Transverse colon (tissue), 4 donors: ENCODE results near the gene TOB2. TPM values are rescaled to one million over a fixed set of nuclear protein-coding genes. Genes with fewer than 3 reads are reported as not detected.
A peak's percentile ranks its signal among the peaks of the same experiment; 100 is the strongest.

ENCODE experiments used
- DNase-seq: peaks from one replicate; pipeline ENCODE4 v3.0.0-alpha.2; 2019
- H3K27ac ChIP-seq, 4 donors: fragments of 200-600 bp; sonication (generic); 2 replicates each; pipeline ENCODE4 v1.5.1; 2016 to 2018; ENCODE audit warnings: inconsistent platforms in 4 of 4
- H3K27me3 ChIP-seq: fragments of 200-600 bp; sonication (generic); 2 replicates; pipeline ENCODE4 v1.5.1; 2017; ENCODE audit warnings: inconsistent platforms
- H3K36me3 ChIP-seq, 4 donors: fragments of 200-600 bp; sonication (generic); 2 replicates each; pipeline ENCODE4 v1.5.1; 2017 to 2019; ENCODE audit warnings: inconsistent platforms in 4 of 4
- H3K4me1 ChIP-seq, 4 donors: fragments of 200-600 bp; sonication (generic); 2 replicates each; pipeline ENCODE4 v1.5.1; 2017 to 2020; ENCODE audit warnings: inconsistent platforms in 4 of 4
- H3K4me3 ChIP-seq, 4 donors: fragments of 200-600 bp; sonication (generic); 1 replicate in 1 of 4; 2 replicates in 3 of 4; pipeline versions ENCODE4 v1.5.1 to v1.6.1; 2017 to 2019; ENCODE audit warnings: inconsistent platforms in 4 of 4
- H3K9me3 ChIP-seq, 2 donors: fragments of 200-600 bp; sonication (generic); 2 replicates each; pipeline ENCODE4 v1.5.1; 2017 to 2019; ENCODE audit warnings: inconsistent platforms in 2 of 2
- EP300 ChIP-seq: sonication (generic); formaldehyde crosslinking; IDR thresholded peaks from one replicate; pipeline ENCODE4 v1.6.1; 2017; ENCODE audit warnings: antibody characterized with exemption, low read depth
- POLR2A ChIP-seq: fragments of 450-650 bp; IDR thresholded peaks from one replicate; pipeline ENCODE4 v1.6.1; 2016; ENCODE audit warnings: antibody characterized with exemption, mild to moderate bottlenecking, moderate library complexity
- POLR2AphosphoS5 ChIP-seq, 3 donors: sonication (generic); formaldehyde crosslinking; IDR thresholded peaks; one replicate each; pipeline ENCODE4 v1.6.1; 2016; ENCODE audit warnings: antibody characterized with exemption in 3 of 3
- WGBS, 2 donors: methylation state at CpG; one replicate each; pipeline ENCODE4 v1.1.5; 2018; ENCODE audit warnings: low coverage in 1 of 2; 5-methylcytosine and 5-hydroxymethylcytosine counted together
- in situ Hi-C, 4 donors: fragments of 200-750 bp; cut with MboI; loops; one replicate each; pipeline versions ENCODE4 v1.15.0 to v1.15.1; 2017; ENCODE audit warnings: low sequenced_read_pairs in 3 of 4, low pct_ligation_motif_present in 1 of 4, low pct_unique_long_range_greater_than_20kb in 1 of 4
- intact Hi-C: fragments of 100-400 bp; cut with DNase I; formaldehyde crosslinking; loops from one replicate; pipeline ENCODE4 v1.15.1; 2023; ENCODE audit warnings: low total_unique reads
- total RNA-seq, 4 donors: library from RNA; depleted of rRNA; stranded (reverse); fragments of >200 nt; gene quantifications; one replicate each; pipeline ENCODE4 v1.1.0, GENCODE V29; 2016
- TF ChIP-seq, protein P1 (sequence below), 5 experiments: fragments of 200-600 bp in 3 of 5; fragments of 450-650 bp in 2 of 5; sonication (generic) in 3 of 5; IDR thresholded peaks; 1 replicate in 2 of 5; 2 replicates in 3 of 5; pipeline ENCODE4 v1.5.1; 2016 to 2017; ENCODE audit warnings: antibody characterized with exemption in 5 of 5, inconsistent platforms in 3 of 5, mild to moderate bottlenecking in 2 of 5, moderate library complexity in 1 of 5

TOB2 gene
- total RNA-seq, 4 donors from 2014 or later = 22.7 to 64.0 (median 49.7) TPM

DNA sequence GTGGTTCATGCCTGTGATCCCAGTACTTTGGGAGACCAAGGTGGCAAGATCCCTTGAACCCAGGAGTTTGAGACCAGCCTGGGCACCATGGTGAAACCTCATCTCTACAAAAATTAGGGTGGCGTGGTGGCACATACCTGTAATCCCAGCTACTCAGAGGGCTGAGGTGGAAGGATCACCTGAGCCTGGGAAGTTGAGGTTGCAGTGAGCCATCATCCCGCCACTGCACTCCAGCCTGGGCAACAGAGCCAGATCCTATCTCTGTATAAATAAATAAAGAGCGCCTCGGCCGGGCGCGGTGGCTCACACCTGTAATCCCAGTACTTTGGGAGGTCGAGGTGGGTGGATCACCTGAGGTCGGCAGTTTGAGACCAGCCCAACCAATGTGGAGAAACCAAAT, 27.9 kb downstream of the TOB2 start:
- no peaks in the 10 kb centered on the region for H3K9me3 ChIP-seq
- H3K4me3 ChIP-seq = no peak overlapping the region
- DNase-seq = no peak
- in situ Hi-C loops (no loop called here), intact Hi-C loops (no loop called here)
- TF ChIP-seq EP300 (no peak), POLR2AphosphoS5 (IDR thresholded peaks at IDR 0.05) (no peak), POLR2A (no peak)
- TF ChIP-seq, protein P1, sequence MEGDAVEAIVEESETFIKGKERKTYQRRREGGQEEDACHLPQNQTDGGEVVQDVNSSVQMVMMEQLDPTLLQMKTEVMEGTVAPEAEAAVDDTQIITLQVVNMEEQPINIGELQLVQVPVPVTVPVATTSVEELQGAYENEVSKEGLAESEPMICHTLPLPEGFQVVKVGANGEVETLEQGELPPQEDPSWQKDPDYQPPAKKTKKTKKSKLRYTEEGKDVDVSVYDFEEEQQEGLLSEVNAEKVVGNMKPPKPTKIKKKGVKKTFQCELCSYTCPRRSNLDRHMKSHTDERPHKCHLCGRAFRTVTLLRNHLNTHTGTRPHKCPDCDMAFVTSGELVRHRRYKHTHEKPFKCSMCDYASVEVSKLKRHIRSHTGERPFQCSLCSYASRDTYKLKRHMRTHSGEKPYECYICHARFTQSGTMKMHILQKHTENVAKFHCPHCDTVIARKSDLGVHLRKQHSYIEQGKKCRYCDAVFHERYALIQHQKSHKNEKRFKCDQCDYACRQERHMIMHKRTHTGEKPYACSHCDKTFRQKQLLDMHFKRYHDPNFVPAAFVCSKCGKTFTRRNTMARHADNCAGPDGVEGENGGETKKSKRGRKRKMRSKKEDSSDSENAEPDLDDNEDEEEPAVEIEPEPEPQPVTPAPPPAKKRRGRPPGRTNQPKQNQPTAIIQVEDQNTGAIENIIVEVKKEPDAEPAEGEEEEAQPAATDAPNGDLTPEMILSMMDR (IDR thresholded peaks at IDR 0.05) = no peak
- H3K27ac ChIP-seq = peak overlapping the region; percentile 77 to 86 (median 82)
- H3K4me1 ChIP-seq = peaks cover 31 to 50% (median 39%) of the 10 kb centered on the region in 4 donors
- 91 to 100% methylated on average over 1 to 9 of the region's 9 CpGs for WGBS, 2 donors
- no peaks in the 10 kb centered on the region for H3K27me3 ChIP-seq
- H3K36me3 ChIP-seq = peaks cover 0 to 5% (median 0%) of the 10 kb centered on the region in 4 donors

DNA sequence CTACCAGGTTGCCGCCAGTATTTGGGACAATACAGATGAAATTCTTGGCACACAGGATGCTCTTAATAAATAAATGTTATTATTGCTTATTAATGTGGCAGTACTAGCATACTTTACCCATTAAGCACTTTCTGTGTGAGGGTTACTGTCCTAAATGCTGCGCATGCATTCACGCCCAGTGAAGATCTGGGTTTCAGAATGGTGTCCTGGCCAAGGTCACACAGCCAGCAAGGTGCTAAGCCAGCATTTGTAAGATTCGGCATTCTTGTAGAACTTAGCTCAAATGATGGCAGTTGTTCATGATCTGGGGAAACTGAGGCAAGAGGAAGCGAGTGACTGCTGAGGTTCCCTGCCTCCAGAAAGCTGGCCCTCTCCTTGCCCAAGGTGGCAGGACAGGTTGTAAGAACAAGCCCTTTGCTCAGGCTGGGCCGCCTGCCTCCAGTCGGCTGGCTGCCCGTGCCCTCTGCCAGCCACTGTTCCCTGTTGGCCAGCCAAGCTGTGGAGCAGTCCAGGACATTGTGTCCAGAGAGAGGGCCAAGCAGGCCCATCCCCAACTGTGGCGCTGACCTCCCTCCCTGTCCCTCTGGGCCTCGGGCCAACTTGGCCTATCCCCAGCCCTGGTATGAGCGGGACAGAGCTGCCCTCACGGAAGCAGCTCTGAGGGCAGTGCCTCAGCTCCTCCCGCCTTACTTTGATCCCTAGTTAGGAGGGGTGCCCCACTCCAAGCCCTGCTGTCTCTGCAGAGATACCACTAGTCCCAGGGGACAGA, 28.8 kb downstream of the TOB2 start:
- no peaks in the 10 kb centered on the region for H3K9me3 ChIP-seq
- peak; percentile 89 for DNase-seq
- intact Hi-C loops (no loop called here), in situ Hi-C loops (no loop called here)
- no peaks in the 10 kb centered on the region for H3K36me3 ChIP-seq
- no peak overlapping the region for H3K4me3 ChIP-seq
- no peaks in the 10 kb centered on the region for H3K27me3 ChIP-seq
- H3K4me1 ChIP-seq = peaks cover 32 to 52% (median 42%) of the 10 kb centered on the region in 4 donors
- TF ChIP-seq POLR2A = peak; percentile 64
- TF ChIP-seq POLR2AphosphoS5 (IDR thresholded peaks at IDR 0.05) = peak; percentile 69 to 93 (median 92)
- TF ChIP-seq, protein P1 (IDR thresholded peaks at IDR 0.05) = no peak
- TF ChIP-seq EP300 = peak; percentile 98
- 49 to 82% methylated on average over 4 to 11 of the region's 13 CpGs for WGBS, 2 donors
- peak overlapping the region; percentile 77 to 86 (median 82) for H3K27ac ChIP-seq

DNA sequence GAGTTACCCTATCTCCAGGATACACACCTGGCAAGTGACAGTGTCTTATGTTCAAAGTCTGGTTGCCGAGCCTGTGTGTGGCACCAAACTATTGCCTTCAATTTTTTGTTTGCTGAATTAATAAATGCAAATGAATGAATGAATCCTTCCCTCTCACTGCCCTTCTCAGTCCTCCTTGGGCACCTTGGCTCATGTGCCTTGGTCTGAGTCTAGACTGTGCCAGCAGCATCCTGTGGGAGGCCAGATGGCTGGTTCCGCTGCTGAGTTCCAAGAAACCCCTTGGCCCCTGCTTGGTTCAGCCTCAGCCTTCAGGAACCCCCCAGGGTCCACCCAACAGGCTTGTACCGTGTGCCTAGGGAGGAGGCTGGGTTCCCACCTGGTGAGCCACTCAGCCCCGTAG, 31.0 kb downstream of the TOB2 start:
- Histone ChIP-seq H3K36me3 (no peaks in the 10 kb centered on the region), H3K4me3 (no peak overlapping the region), H3K9me3 (no peaks in the 10 kb centered on the region), H3K4me1 (peaks cover 51 to 65% (median 61%) of the 10 kb centered on the region in 4 donors), H3K27me3 (no peaks in the 10 kb centered on the region), H3K27ac (peak overlapping the region; percentile 97 to 99 (median 99))
- intact Hi-C loops = no loop called here
- DNase-seq = no peak
- in situ Hi-C loops = no loop called here
- TF ChIP-seq POLR2AphosphoS5 (IDR thresholded peaks at IDR 0.05) = no peak
- no peak for TF ChIP-seq POLR2A
- TF ChIP-seq EP300 = no peak
- TF ChIP-seq, protein P1 (IDR thresholded peaks at IDR 0.05) = no peak
- 75% methylated on average over 4 of the region's 4 CpGs; no CpG with 5 or more reads in 1 of the 2 donors for WGBS, 2 donors

DNA sequence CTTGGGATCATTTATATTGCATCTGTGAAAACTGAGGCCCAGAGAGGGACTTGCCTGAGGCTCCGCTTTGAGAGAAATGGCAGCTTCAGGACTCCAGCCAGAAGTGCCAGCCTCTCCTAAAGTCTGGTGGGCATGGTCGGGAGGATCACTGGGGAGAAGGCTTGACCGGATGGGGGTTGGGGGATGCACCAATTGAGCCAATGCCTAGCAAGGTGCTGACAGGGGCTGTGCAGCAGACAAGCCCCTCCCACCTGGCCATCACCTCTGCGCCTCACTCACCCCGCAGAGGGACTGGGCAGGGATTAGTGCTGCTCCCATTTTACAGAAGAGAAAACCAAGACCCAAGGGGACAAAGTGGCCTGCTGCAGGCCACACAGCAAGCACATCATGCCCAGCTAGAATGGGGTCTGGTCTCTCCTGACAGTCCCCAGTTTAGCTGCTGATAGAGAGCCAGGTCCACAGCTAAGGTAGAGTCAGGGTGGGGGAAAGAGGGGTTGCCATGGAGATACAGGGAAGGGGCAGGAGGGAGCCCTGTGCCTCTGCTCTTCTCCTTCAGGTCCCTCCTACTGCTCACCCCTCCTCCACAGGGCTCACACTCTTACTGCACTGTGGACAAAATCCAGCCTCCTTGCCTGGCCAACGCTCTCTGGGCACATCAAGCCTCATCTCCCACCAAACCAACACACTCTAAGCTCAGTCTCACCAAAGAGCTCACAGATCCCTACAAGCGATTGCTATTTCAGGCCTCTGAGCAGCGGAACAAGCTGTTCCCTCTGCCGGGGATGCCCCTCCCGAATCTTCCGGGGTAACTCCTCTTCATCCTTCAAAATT, 35.4 kb downstream of the TOB2 start:
- in situ Hi-C loops (no loop called here), intact Hi-C loops (no loop called here)
- H3K4me1 ChIP-seq = peaks cover 32 to 42% (median 41%) of the 10 kb centered on the region in 4 donors
- no peaks in the 10 kb centered on the region for H3K27me3 ChIP-seq
- H3K36me3 ChIP-seq = no peaks in the 10 kb centered on the region
- H3K4me3 ChIP-seq = no peak overlapping the region
- TF ChIP-seq POLR2AphosphoS5 (IDR thresholded peaks at IDR 0.05) = peak in 2 of 3 donors; percentile 59 to 79
- peak; percentile 80 for TF ChIP-seq EP300
- TF ChIP-seq, protein P1 (IDR thresholded peaks at IDR 0.05) = no peak
- peak; percentile 18 for TF ChIP-seq POLR2A
- no peaks in the 10 kb centered on the region for H3K9me3 ChIP-seq
- peak overlapping the region; percentile 97 to 99 (median 99) for H3K27ac ChIP-seq
- WGBS, 2 donors = 87 to 90% methylated on average over 2 to 11 of the region's 11 CpGs
- no peak for DNase-seq
